ENCODE data around the gene GLIS1.
"Not testable (repeated sequence)": the region's sequence is repeated elsewhere in the genome, so short reads cannot be mapped to it uniquely, and the experiment has no call there.

The GLIS1 gene

GRCh38 chr1:53769184-53769583 lies 30.2 kb upstream of the GLIS1 start:
- no peak for TF ChIP-seq CTCF (conservative IDR thresholded peaks at IDR 0.05; ENCODE audit: low read depth, low read length)
- H3K4me3 ChIP-seq (ENCODE audit: low read length): no peak overlapping the region
- no peak for DNase-seq (ENCODE audit: low read depth)

- TF ChIP-seq CTCF (conservative IDR thresholded peaks at IDR 0.05; ENCODE audit: low read depth, low read length): no peak
- peak; percentile 39 for DNase-seq (ENCODE audit: low read depth)
- H3K4me3 ChIP-seq (ENCODE audit: low read length): no peak overlapping the region
These were observed 28.0 kb upstream of the GLIS1 start for GRCh38 chr1:53766831-53767405.

- H3K4me3 ChIP-seq (ENCODE audit: low read length): no peak overlapping the region
- no peak for DNase-seq (ENCODE audit: low read depth)
- TF ChIP-seq CTCF (conservative IDR thresholded peaks at IDR 0.05; ENCODE audit: low read depth, low read length): no peak
These were observed 27.3 kb upstream of the GLIS1 start for GRCh38 chr1:53766194-53766742.

GRCh38 chr1:53765657-53766056 lies 26.7 kb upstream of the GLIS1 start:
- no peak for TF ChIP-seq CTCF (conservative IDR thresholded peaks at IDR 0.05; ENCODE audit: low read depth, low read length)
- no peak overlapping the region for H3K4me3 ChIP-seq (ENCODE audit: low read length)
- no peak for DNase-seq (ENCODE audit: low read depth)

GRCh38 chr1:53763911-53764310 lies 24.9 kb upstream of the GLIS1 start:
- no peak for TF ChIP-seq CTCF (conservative IDR thresholded peaks at IDR 0.05; ENCODE audit: low read depth, low read length)

GRCh38 chr1:53763461-53763860 lies 24.5 kb upstream of the GLIS1 start:
- no peak overlapping the region for H3K4me3 ChIP-seq (ENCODE audit: low read length)
- no peak for DNase-seq (ENCODE audit: low read depth)
- peak; percentile 10 for TF ChIP-seq CTCF (conservative IDR thresholded peaks at IDR 0.05; ENCODE audit: low read depth, low read length)

More at GRCh38 chr1:53763911-53764310, 24.9 kb upstream of the GLIS1 start:
- DNase-seq (ENCODE audit: low read depth): no peak
- H3K4me3 ChIP-seq (ENCODE audit: low read length): no peak overlapping the region

- DNase-seq (ENCODE audit: low read depth): not testable (repeated sequence)
These were observed 21.5 kb upstream of the GLIS1 start for GRCh38 chr1:53760497-53760896.

More at GRCh38 chr1:53760497-53760896, 21.5 kb upstream of the GLIS1 start:
- not testable (repeated sequence) for H3K4me3 ChIP-seq (ENCODE audit: low read length)

Measured in retinal pigment epithelial cell (primary cell).